ENCODE results near the gene MBD5.
"Not testable (repeated sequence)": the region's sequence is repeated elsewhere in the genome, so short reads cannot be mapped to it uniquely, and the experiment has no call there.

The MBD5 gene

DNA sequence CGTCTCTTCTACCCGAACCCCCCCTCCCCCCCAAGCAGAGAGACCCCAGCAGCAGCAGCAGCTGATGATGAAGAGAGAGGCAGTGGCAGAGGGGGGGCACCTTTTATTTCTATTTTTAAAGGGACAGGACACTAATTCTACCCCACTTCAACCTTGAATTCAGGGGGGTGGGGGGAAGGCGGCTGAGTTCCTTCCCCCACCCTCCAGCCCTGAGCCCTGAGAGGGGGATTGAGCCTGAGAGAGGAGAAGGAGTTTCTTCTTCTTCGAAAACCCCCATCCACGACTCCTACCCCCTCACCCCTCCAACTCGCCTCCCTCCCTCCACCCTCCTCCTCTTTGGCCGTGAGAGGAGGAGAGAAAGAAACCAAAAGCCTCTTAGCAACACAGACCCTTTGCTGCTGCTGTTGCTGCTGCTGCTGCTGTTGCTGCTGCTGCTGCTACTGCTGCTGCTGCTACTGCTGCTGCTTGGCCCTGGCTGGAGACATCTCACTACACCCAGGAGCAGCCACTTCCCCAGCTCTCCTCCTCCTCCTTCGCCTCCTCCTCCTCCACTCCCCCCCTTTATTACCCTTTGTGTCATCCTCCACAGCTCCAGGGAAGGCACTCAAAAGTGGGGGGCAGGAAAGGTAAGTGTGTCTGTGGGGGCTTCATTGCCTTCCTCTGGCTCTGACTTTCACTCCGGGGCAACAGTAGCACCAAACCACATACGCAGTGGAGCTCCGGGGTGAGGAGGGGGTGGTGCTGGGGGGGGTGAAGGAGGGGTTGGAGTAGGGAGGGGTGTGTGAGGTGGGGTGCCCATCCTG lies at the start of gene MBD5:
TSS of gene MBD5 (plus strand) at position 33 of the 803 bp plus-strand sequence.
- FAIRE-seq: no peak

DNA sequence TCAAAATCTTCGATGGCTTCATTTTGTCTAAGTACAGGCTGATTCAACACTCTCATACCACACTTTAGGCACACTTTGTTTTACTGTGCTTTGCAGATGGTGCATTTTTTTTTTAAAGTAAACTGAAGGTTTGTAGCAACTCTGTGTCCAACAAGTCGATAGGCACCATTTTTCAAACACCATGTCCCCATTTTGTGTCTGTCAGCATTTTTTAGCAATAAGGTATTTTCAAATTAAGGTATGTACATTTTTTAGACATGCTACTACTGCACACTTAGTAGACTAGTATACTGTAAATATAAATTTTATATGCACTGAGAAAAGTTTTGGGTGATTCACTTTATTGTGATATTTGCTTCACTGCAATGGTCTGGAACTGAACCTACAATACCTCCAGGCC lies 44.8 kb upstream of the MBD5 start:
- FAIRE-seq: no peak

DNA sequence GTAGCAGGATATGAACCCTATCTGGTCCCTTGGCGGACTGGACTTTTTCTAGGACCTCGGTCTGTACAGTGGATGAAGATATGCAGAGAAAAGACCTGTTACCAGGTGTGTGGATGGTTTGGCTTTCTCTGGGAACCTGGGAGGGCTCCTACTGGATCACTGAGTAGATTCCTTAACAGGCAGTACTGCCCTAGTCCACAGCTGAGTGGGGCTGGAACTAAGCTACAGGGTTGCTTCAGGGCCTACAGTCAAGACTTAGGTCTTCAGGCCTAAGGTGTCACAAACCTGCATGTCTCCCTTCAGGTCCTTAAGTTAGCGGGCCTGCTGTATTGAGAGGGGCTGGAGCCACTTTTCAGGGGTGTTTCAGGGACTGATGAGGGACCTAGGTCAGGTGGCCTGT lies 43.2 kb upstream of the MBD5 start:
- FAIRE-seq: no peak

DNA sequence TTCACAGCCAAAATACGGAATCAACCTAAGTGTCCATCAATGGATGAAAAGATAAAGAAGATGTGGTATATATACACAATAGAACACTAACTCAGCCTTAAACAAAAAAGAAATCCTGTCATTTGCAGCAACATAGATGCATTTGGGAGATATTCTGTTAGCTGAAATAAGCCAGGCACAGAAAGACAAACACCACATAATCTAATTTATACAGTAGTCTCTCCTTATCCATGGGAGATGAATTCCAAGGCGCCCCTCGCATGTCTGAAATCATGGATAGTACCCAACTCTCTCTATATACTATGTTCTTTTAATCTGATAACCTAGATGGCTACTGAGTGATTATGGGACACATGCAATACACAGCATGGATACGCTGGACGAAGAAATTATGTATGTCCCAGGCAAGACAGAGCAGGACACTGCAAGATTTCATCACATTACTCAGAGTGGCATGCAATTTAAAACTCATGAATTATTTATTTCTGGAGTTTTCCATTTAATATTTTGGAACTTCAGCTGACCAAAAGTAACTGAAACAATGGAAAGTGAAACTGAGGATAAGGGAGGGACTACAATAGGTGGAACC lies 39.9 kb upstream of the MBD5 start:
- FAIRE-seq: no peak

DNA sequence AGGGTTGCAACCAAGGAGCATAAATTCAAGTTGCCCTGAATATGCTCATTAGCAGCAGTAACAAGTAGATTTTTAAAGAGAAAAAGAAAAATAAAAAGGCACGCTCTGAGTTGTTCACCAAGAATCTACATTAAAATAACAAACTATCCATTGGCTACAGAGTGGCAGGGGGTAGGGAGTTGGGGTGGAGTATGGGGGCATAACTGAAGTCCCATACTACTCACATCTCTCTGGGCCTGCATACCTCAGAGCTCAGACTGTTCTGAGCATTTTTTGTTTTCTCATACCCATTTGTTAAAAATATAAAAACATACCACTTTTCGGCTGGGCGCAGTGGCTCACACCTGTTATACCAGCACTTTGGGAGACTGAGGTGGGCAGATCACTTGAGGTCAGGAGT lies 31.8 kb upstream of the MBD5 start:
- FAIRE-seq: no peak

DNA sequence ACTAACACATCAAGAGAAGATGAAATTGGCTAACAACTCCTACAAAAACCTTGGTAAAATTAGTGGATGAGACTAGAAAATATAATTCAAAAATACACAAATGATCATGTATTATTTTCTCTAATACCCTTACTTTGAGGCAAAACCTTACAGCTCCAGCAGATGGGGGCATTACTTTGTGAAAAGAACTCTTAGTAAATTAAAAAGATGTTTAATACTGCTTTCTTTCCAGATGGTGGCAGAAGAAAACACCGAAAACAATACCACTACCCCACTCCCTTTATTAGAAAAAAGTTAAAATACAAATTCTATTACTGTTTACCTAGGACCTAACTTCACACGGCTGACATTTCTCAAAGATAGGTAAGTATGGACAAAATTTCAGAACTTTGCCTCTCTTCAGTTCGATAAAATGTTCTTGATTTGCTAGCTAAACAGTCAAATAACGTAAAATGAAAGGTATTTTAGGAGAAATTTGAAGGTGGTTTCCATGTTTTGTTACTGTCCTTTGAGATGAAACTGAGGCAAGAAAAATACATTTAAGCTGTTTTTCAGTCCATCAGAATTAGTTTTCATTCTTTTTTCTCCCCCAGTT lies 31.0 kb upstream of the MBD5 start:
- peak; percentile 98 for FAIRE-seq

DNA sequence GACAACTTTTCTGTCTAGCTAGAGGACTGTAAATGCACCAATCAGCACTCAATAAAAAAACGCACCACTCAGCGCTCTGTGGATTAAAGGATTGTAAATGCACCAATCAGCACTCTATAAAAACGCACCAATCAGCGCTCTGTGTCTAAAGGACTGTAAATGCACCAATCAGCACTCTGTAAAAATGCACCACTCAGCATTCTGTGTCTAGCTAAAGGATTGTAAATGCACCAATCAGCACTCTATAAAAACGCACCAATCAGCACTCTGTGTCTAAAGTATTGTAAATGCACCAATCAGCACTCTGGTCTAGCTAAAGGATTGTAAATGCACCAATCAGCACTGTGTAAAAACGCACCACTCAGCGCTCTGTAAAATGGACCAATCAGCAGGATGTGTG lies 25.9 kb upstream of the MBD5 start:
- FAIRE-seq: not testable (repeated sequence)

DNA sequence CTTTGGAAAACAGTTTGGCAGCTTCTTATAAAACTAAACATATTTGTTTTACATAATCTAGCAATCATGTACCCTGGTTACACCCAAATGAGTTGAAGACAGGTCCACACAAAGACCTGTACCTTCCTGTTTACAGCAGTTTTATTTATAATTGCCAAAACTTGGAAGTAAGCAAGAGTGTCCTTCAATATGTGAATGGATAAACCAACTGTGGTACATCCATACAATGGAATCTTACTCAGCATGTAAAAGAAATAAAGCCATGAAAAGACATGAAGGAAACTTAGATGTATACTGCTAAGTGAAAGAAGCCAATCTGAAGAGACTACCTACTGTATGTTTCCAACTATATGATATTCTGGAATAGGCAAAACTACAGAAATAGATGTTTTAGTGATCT lies 24.1 kb upstream of the MBD5 start:
- no peak for FAIRE-seq

DNA sequence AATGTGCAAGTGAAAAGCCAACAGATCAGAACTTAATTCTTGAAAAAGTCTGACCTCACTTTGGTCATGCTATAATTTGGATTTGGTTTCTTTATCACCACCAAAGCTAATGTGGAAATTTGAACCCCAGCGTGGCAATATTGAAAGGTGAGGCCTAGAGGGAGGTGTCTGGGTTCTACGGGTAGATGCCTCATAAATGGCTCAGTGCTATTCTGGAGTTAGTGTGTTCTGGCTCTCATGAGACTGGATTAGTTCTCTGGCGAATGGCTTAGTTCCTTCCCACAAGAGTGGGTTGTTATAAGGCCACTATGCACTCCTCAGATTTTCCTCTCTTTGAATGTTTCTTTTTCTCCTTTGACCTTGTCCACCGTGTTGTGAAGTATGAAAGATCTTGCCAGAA lies 22.7 kb upstream of the MBD5 start:
- FAIRE-seq: no peak

DNA sequence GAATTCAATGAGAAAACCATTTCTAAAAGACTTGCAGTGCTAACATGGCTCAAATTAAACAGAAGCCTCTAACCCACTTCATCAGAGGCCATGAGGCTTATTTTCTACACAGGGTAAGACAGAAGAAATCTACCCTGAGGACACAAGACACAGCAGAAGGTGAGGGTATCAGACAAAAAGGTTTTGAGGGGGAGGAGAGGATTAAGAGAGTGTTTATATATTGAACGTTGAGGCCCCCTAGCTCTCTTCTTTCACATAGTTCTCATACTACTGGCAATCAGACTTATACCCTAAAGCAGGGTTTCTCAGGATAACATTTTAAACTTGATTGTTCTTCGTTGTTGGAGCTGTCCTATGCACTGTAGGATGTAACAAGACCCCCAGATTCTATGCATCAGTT lies 21.8 kb upstream of the MBD5 start:
- FAIRE-seq: no peak

DNA sequence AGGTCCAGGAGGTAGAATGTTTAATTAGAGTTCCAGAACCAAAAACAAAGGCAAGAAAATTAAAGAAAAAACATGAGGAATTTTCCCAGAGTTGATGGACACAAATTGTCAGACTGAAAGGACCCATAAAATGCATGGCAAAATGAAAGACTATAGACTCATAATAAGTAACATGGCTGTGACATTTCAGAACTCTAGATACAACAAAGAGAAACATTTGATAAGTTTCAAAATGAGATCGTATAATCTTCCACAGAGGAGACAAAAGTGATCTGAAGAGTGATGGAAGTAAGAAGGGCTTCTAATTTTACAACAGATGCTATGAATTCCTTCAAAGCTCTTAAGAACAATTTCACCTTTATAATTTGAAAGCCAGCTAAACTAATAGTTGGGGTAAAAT lies 20.8 kb upstream of the MBD5 start:
- FAIRE-seq: no peak

DNA sequence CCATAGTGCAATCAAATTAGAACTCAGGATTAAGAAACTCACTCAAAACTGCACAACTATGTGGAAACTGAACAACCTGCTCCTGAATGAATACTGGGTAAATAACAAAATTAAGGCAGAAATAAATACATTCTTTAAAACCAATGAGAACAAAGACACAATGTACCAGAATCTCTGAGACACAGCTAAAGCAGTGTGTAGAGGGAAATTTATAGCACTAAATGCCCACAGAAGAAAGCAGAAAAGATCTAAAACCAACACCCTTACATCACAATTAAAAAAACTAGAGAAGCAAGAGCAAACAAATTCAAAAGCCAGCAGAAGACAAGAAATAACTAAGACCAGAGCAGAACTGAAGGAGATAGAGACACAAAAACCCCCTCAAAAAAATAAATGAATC lies 18.5 kb upstream of the MBD5 start:
- FAIRE-seq: not testable (repeated sequence)

DNA sequence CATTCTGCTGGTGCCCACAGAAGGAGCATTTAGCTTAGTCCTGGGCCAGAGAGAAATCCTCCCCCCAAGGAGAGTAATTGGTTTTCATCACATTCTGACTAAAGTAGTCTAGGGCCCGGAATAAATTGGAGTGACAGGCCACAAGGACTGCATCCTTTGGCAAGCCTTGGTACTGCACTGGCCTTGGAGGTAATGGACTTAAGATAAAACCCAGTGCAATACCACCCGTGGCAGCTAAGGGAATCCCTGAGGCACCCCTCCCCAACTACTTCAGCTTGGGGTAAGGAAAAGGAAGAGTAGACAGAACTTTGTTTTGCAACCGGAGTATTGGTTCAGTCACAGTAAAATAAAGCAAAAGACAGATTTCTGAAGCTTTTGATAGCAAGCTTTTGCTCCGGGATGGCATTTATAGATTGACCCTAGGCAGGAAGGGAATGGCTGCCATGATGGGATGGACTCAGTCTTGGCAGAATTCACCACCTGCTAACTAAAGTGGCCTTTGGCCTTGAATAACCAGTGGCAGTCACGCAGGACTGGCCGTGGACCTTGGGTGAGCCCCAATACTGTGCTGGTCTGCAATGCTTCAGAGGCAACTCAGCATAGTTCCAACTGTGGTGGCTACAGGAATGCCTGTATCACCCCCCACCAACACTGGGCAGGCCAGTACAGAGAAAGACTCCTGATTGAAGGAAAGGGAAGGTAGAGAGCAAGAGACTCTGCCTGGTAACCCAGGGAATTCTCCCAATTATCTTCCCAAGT lies 14.5 kb upstream of the MBD5 start:
- FAIRE-seq: no peak

DNA sequence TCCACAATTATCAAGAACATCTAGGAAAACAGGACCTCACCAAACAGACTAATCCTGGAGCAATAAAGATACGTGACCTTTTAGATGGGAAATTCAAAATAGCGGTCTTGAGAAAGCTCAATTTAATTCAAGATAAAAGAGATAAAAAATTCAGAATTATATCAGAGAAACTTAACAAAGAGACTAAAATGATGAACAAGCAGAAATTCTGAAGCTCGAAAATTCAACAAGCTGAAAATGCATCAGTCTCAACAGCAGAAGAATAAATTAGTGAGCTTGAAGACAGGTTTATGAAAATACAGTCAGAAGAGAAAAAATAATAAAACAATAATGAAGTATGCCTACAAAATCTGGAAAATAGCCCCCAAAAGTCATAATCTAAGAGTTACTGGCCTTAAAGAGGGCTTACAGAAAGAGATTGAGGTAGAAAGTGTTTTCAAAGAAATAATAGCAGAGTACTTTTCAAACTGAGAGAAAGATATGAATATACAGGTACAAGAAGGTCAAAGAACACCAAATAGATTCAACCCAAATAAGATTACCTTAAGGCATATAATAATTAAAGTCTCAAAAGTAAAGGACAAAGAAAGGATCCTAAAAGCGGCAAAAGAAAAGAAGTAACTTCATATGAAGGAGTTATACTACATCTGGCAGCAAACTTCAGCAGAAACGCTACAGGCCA lies 13.5 kb upstream of the MBD5 start:
- no peak for FAIRE-seq

DNA sequence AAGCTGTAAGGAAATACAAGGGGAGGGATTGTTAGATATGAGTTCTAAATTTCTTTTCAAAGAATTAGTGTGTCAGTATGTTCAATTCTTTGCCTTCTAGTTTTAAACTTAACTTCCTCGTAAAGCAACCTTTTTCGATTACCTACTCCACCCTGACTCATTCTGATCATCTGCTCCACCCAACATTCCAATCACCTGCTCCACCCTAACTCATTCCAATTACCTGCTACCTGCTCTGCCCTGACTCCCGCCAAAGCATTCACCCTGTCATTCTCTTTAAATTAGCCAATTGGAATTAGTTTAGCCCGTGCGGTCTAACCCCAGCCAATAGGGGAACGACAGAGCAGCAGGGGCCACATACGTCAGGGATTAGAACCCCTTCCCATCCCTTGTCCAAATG lies 12.5 kb upstream of the MBD5 start:
- FAIRE-seq: not testable (repeated sequence)

DNA sequence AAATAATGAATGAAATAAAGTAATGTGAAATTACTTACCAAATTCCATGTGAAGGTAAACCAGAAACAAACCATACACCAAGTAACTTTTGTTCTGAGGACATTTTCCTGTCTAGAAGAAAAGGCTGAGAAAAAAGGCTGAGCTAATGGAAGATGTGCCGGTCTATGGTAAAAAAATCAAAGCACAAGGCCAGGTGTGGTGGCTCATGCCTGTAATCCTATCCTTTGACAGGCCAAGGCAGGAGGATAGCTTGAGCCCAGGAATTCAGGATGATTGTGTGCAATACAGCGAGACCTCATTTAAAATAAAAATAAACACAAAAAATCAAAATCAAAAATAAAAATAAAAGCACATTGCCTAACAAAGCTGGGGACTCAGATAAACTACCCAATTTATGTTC lies 7.0 kb upstream of the MBD5 start:
- FAIRE-seq: no peak

DNA sequence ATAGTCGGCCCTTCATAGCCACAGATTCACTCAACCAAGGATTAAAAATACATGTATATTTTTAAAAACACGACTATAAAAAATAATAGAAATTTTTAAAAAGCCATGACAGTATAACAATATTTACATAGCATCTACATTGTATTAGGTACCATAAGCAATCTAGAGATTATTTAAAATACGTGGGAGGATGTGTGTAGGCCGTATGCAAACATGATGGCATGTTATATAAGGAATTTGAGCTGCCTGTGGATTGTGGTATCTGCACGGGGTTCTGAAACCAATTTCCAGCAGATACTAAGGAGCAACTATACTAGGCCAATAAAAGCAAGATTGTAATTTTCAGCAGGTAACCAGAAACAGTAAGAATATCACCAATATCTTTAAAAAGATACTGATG lies 6.3 kb upstream of the MBD5 start:
- no peak for FAIRE-seq

DNA sequence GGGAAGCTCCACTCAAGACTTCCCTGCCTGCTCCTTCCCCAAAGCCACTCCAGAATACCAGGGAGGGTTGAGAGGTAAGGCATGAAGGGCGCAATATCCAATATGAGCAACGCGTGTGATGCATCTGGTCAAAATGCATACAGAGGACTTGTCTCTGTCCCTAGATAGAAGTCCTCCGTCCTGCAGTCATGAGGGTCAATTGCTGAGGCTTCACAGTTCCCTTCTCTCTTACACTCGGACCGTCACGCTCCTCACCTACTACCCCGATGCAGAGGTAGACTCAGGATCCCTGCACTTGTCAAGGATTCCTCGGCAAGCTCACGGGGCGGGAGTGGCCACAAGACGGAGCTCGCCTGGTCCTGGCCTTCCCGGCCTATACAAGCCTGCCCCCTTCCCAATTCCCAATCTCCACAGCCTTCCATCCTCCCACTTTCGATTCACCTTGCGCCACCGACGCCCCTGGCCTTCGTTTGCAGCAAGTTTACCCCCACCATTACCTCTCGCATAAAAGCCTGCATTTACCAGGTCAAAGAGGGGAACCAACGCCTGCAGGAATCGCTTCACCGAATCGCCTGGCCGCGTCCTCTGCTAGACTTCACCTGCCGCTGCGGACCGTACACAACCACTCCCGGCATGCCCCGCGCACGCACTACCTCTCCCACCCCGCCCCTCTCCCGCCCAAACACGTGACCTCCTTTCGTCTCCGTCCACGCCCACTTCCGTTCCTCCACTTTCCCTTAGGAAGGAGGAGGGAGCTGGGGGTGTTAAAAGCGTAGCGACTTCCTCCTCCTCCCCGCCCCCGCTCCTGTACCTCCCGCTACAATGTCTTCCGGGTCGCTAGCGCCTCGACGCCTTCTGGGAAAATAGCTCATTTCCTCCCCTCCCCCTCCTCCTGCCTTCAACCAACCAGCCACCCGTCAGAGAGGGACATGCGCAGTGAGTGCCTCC lies 506 bp upstream of the MBD5 start, which contains the start of gene ORC4:
TSS of gene ORC4 (minus strand) at position 627 of the 948 bp plus-strand sequence. CDS start 44,779 bp downstream, outside the sequence.
- peak; percentile 96 for FAIRE-seq

DNA sequence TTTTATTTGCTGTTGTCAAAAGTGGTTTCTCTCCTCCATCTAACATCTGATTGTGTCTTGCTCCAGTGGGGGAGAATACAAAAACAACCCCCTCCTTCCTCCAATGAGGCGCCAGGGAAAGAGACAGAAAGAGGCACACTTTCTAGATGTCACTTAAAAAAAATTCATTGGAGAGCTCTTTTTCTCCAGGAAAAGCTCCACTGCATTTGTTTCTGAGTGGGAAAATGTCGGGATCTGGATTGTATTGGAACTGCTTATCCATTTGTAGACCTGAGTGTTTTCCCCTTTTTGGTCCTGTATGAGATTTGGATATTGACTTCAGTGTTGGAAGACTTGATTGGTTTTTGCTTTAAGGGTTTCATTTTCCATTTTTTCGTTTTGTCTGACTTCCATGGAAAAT lies 995 bp downstream of the MBD5 start:
- no peak for FAIRE-seq

DNA sequence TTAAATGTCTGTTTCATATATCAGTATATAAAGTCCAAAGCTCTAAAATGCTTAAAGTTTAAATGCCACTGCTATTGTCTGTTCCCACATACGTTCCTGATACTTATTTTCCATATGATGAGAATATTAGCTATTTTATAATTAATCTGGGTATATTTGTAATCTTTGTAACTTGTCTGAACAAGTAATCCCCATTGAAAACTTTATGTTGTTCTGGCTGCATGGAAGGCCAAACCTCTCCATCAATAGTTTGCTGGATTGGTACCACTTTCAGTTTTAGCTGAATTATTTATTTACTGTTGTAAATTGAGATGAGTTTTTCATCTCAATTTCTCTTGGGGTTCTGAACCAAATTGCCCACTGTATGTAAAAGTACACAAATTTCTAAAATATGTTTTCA lies 1.5 kb downstream of the MBD5 start:
- FAIRE-seq: no peak

DNA sequence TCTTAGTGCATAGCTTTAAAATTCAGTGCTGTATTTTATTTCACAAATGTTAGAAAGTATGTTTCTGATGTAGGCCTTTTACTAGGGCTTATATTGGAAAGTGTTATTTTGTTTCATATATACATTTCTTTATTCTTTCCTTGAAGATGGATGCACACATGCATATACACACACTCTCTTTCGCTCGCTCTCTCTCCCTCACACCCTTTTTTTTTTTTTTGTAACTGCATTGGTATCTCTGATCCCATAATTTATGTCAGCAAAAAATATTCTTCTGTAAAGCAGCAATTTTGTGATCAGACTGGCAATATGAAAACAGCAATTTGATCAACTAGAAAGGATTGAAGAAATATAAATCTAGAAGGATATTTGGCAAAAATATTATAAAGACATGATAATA lies 2.0 kb downstream of the MBD5 start:
- no peak for FAIRE-seq

DNA sequence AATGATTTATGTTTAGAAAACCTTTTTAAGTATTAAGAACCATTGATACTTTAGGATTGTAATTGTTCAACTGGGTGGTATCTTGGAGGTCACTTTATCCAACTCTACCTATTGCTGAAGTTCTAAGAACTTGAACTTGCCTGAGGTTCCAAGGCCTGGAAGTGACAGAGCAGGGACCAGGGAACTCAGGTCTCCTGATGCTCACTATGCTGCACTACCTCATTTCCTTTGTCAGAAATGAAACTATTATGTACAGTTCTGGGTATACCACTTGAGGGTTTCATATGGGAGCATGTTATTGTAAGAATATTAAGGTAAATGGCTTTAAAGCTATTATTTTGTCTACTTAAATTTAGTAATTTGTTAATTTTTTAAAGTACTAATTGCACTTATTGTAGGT lies 3.0 kb downstream of the MBD5 start:
- FAIRE-seq: no peak
